BJ (cell line): ENCODE data around the gene ARHGAP33. TPM values are rescaled to one million over a fixed set of nuclear protein-coding genes. Genes with fewer than 3 reads are reported as not detected.

ENCODE experiments used
- CTCF ChIA-PET: fragments of 350-600 bp; formaldehyde crosslinking; extraction: SDS; loops from one replicate; lab custom pipeline; 2021; ENCODE audit warnings: antibody characterized with exemption, inconsistent platforms; lab: Yijun Ruan, JAX
- POLR2A ChIA-PET: fragments of 300-600 bp; sonication (Branson Sonifier 250); formaldehyde crosslinking; extraction: SDS; loops from one replicate; lab custom pipeline; 2021; ENCODE audit warnings: antibody characterized with exemption; lab: Charles Lee
- DNase-seq: peaks from one replicate; pipeline ENCODE4 v3.0.0-alpha.2; 2011; ENCODE audit warnings: low read depth
- H3K27me3 ChIP-seq: 2 replicates; pipeline ENCODE4 v1.6.0; 2011; ENCODE audit warnings: low read length; ENCODE audit not compliant: control insufficient read depth, insufficient read depth
- H3K36me3 ChIP-seq: 2 replicates; pipeline ENCODE4 v1.5.1; 2011; ENCODE audit warnings: low read length; ENCODE audit not compliant: control insufficient read depth, insufficient read depth
- H3K4me3 ChIP-seq: 2 replicates; pipeline ENCODE4 v1.5.1; 2011; ENCODE audit warnings: low read depth, mild to moderate bottlenecking, control low read depth, low read length
- CTCF ChIP-seq: IDR thresholded peaks from 2 replicates; pipeline ENCODE4 v1.5.1; 2011; ENCODE audit warnings: low read depth, mild to moderate bottlenecking, control low read depth, inconsistent platforms, low read length, moderate library complexity; ENCODE audit not compliant: insufficient read depth
- polyA plus RNA-seq: library from polyadenylated mRNA; depleted of rRNA; stranded (reverse); fragments of >200 nt; gene quantifications from 2 replicates; pipeline ENCODE4 v1.2.3, GENCODE V29; 2011

The ARHGAP33 gene
- polyA plus RNA-seq, 1 experiment, result 3.6 TPM

GRCh38 chr19:35797663-35798062 lies 22.3 kb downstream of the ARHGAP33 start:
- no peak for TF ChIP-seq CTCF
- DNase-seq, result no peak
- peaks cover 10% of the 10 kb centered on the region; the same call in 1 of the 2 replicates for H3K27me3 ChIP-seq
- H3K4me3 ChIP-seq, result no peak overlapping the region
- CTCF ChIA-PET, result no interaction called here
- H3K36me3 ChIP-seq, result no peaks in the 10 kb centered on the region
- POLR2A ChIA-PET, result no interaction called here

GRCh38 chr19:35801828-35802227 lies 26.5 kb downstream of the ARHGAP33 start:
- TF ChIP-seq CTCF, result no peak
- no peaks in the 10 kb centered on the region for H3K36me3 ChIP-seq
- ChIA-PET CTCF (interaction anchor here (0.7 kb wide), 1 partner anchor 11 kb away, joined by 3 read pairs; no protein-coding TSS in a partner anchor), POLR2A (no interaction called here)
- H3K4me3 ChIP-seq, result no peak overlapping the region
- H3K27me3 ChIP-seq, result peaks cover 7% of the 10 kb centered on the region; the same call in 1 of the 2 replicates
- no peak for DNase-seq

GRCh38 chr19:35805526-35806102 lies 30.2 kb downstream of the ARHGAP33 start:
- Histone ChIP-seq H3K4me3 (no peak overlapping the region), H3K27me3 (0 out of 2 replicates have a peak, but pooled peaks cover 2% of the 10 kb centered on the region), H3K36me3 (no peaks in the 10 kb centered on the region)
- no peak for DNase-seq
- ChIA-PET CTCF (no interaction called here), POLR2A (no interaction called here)
- no peak for TF ChIP-seq CTCF

- POLR2A ChIA-PET, result no interaction called here
- Histone ChIP-seq H3K36me3 (no peaks in the 10 kb centered on the region), H3K4me3 (no peak overlapping the region), H3K27me3 (peaks cover 2% of the 10 kb centered on the region; the same call in 1 of the 2 replicates)
- no peak for DNase-seq
- no peak for TF ChIP-seq CTCF
- CTCF ChIA-PET, result no interaction called here
Observed at GRCh38 chr19:35806597-35806996, 31.2 kb downstream of the ARHGAP33 start.

- Histone ChIP-seq H3K36me3 (no peaks in the 10 kb centered on the region), H3K27me3 (peaks cover 2% of the 10 kb centered on the region), H3K4me3 (no peak overlapping the region)
- DNase-seq, result no peak
- POLR2A ChIA-PET, result no interaction called here
- CTCF ChIA-PET, result interaction anchor here (1.0 kb wide), 1 partner anchor 12 kb away, joined by 4 read pairs; no protein-coding TSS in a partner anchor
- no peak for TF ChIP-seq CTCF
Observed at GRCh38 chr19:35807633-35808032, 32.3 kb downstream of the ARHGAP33 start.
